Epithelial cell of proximal tubule (primary cell): Measurements from ENCODE around the gene GYG2. TPM values are rescaled to one million over a fixed set of nuclear protein-coding genes. Genes with fewer than 3 reads are reported as not detected.
A peak's percentile ranks its signal among the peaks of the same experiment; 100 is the strongest.
"Not testable (repeated sequence)": the region's sequence is repeated elsewhere in the genome, so short reads cannot be mapped to it uniquely, and the experiment has no call there.

ENCODE experiments used
- DNase-seq: peaks from one replicate; pipeline ENCODE4 v3.0.0-alpha.2; 2011; ENCODE audit warnings: low read depth
- H3K4me3 ChIP-seq: 2 replicates; pipeline ENCODE4 v1.5.1; 2011; ENCODE audit warnings: low read depth, mild to moderate bottlenecking, low read length
- total RNA-seq: library from RNA; depleted of rRNA; stranded (reverse); fragments of >200 nt; gene quantifications from 2 replicates; pipeline ENCODE4 v1.2.3, GENCODE V29; 2015
- TF ChIP-seq, protein P1 (sequence below): conservative IDR thresholded peaks from 2 replicates; pipeline ENCODE4 v1.5.1; 2012; ENCODE audit warnings: low read depth, mild to moderate bottlenecking, low read length

The GYG2 gene
- total RNA-seq, 1 donor from 2014 or later: 0.75 TPM

GRCh38 chrX:2801223-2801622, 27.5 kb upstream of the GYG2 start:
- H3K4me3 ChIP-seq: no peak overlapping the region
- TF ChIP-seq, protein P1, sequence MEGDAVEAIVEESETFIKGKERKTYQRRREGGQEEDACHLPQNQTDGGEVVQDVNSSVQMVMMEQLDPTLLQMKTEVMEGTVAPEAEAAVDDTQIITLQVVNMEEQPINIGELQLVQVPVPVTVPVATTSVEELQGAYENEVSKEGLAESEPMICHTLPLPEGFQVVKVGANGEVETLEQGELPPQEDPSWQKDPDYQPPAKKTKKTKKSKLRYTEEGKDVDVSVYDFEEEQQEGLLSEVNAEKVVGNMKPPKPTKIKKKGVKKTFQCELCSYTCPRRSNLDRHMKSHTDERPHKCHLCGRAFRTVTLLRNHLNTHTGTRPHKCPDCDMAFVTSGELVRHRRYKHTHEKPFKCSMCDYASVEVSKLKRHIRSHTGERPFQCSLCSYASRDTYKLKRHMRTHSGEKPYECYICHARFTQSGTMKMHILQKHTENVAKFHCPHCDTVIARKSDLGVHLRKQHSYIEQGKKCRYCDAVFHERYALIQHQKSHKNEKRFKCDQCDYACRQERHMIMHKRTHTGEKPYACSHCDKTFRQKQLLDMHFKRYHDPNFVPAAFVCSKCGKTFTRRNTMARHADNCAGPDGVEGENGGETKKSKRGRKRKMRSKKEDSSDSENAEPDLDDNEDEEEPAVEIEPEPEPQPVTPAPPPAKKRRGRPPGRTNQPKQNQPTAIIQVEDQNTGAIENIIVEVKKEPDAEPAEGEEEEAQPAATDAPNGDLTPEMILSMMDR: no peak
- DNase-seq: no peak

DNA sequence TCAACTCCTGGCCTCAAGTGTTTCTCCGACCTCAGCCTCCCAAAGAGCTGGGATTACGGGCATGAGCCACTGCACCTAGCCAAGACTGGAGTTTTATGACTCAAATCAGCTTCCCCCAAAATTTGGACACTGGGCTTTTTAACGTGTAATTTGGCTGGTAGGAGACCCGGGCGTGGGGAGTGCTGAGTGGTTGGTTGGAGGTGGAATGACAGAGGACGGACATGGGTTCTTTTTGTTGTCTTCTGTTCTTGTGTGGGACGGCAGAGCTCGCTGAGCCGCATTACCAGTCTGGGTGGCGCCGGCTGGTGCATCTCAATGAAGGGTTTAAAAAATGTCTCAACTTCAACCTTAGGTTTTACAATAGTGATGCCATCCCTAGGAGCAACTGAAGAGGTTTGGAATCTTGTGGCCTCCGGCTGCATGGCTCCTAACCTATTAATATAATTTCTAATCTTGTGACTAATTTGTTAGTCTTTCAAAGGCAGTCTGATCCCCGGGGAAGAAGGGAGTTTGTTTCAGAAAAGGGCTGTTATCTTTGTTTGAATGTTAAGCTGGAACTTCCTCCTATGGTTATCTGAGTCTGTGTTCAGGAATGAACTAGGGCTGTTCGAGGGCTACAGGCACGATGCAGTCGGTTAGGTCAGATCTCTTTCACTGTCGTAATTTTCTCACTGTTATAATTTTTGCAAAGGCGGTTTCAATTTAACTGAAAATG, 26.2 kb upstream of the GYG2 start:
- not testable (repeated sequence) for H3K4me3 ChIP-seq, DNase-seq

DNA sequence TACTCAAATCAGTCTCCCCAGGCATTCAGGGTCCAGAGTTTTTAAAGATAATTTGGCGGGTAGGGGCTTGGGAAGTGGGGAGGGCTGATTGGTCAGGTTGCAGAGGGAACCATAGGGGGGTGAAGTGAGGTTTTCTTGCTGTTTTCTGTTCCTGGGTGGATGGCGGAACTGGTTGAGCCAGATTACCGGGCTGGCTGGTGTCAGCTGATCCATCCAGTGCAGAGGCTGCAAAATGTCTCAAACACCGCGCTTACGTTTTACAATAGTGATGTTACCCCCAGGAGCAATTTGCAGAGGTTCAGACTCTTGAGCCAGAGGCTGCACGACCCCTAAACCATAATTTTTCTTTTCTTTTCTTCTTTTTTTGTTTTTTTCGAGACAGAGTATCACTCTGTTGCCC, 25.2 kb upstream of the GYG2 start:
- DNase-seq, H3K4me3 ChIP-seq: not testable (repeated sequence)

DNA sequence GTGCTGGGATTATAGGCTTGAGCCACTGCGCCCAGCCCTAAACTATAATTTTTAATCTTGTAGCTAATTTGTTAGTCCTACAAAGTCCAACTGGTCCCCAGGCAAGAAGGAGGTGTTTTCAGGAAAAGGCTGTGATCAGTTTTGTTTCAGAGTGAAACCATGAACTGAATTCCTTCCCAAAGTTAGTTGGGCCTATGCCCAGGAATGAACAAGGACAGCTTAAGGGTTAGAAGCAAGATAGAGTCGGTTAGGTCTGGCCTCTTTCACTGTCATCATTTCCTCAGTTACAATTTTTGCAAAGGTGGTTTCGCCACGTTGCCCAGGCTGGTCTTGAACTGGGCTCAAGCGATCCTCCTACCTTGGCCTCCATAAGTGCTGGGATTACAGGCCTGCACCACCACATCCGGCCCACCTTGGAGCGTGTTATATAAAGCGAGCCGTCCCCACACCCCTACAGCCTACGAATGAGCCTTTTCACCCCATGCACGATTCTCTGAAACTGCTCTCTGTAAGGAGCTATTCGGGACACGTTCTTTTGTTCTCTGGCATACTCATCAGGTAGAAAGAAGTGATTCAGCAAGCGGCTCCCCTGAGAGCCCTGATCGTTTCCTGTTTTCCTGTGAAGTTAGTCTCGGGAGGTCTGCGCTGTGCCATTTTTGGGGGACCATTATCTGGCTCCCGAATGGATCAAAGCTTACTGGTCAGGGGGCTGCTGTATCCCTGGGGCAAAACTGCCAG, 24.5 kb upstream of the GYG2 start:
- not testable (repeated sequence) for DNase-seq, H3K4me3 ChIP-seq

DNA sequence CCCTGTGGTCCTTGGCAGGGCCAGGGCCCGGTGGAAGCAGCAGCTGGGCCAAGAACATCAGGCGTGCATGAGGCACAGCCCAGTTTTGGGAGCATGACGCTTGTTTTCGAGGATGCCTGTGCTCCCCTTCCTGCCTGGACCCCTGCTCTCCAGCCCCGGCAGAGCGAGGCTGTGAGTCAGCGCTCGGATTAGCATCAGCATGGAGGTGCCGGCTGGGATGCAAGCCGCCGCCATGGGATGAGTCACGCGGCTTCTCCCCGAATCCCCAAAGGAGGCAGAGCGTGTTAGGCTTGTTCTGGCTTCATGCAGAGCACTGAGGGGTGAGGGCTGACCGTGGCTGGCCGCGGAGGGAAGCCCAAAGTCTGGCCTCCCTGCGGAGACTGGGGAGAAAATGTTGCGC, 23.9 kb upstream of the GYG2 start:
- H3K4me3 ChIP-seq, DNase-seq: not testable (repeated sequence)

DNA sequence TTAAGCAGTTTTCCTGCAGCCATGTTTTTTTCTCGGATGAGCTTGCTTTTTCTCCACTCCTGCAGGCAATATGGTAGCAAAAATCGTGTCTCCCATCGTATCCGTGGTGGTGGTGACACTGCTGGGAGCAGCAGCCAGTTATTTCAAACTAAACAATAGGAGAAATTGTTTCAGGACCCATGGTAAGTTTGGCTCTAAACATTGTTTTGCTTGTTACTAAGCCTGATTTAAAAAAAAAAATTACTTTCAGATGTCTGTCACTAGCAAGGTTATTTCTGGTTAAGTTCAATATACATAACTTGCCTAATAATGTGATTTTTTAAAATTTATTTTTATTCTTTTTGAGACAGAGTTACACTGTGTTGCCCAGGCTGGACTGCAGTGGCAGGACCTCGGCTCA, 17.5 kb upstream of the GYG2 start:
- DNase-seq: no peak
- TF ChIP-seq, protein P1: no peak
- H3K4me3 ChIP-seq: no peak overlapping the region

- TF ChIP-seq, protein P1: peak; percentile 58
- H3K4me3 ChIP-seq: peak overlapping the region; percentile 35
- DNase-seq: not testable (repeated sequence)
Observed at GRCh38 chrX:2812161-2812907, 16.4 kb upstream of the GYG2 start.

DNA sequence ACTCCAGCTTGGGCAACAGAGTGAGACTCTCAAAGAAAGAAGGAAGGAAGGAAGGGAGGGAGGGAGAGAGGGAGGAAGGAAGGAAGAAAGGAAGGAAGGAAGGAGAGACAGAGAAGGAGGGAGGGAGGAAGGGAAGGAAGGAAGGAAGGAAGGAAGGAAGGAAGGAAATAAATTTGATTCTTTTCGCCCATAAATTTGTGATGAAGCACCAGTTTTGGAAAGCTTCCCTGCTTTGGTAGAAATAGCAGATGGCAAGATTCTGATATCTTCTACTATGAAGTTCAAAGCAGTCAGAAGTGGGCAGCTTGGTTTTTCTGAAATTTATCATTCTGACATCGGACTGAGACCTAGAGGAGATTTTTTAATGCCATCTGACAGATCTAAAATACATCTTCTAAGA, 11.7 kb upstream of the GYG2 start:
- DNase-seq: no peak
- TF ChIP-seq, protein P1: no peak
- no peak overlapping the region for H3K4me3 ChIP-seq
